Left lung (tissue), 10 donors: ENCODE results near the gene KCNE3. TPM values are rescaled to one million over a fixed set of nuclear protein-coding genes. Genes with fewer than 3 reads are reported as not detected.

Experiments
- ATAC-seq: fragments of 200-7000 bp; cut with Tn5 transposase; one replicate; pipeline ENCODE4 v1.9.1; 2020; ENCODE audit warnings: moderate library complexity
- DNase-seq, 4 donors: peaks; one replicate each; pipeline ENCODE4 v3.0.0-alpha.2; 2013 to 2020
- H3K27ac ChIP-seq, 2 donors: fragments of 200-600 bp; sonication (generic) in 1 of 2; one replicate each; pipeline versions ENCODE4 v1.5.0 to v1.8.0; 2020 to 2021
- H3K27me3 ChIP-seq, 2 donors: fragments of 200-600 bp; sonication (generic) in 1 of 2; one replicate each; pipeline versions ENCODE4 v1.5.0 to v1.8.0; 2020 to 2021
- H3K36me3 ChIP-seq, 2 donors: fragments of 200-600 bp; sonication (generic) in 1 of 2; one replicate each; pipeline versions ENCODE4 v1.5.0 to v1.8.0; 2020 to 2021
- H3K4me1 ChIP-seq, 2 donors: fragments of 200-600 bp; one replicate each; pipeline ENCODE4 v1.8.0; 2021
- H3K4me3 ChIP-seq, 2 donors: fragments of 200-600 bp; sonication (generic) in 1 of 2; one replicate each; pipeline versions ENCODE4 v1.5.0 to v1.8.0; 2020 to 2021; ENCODE audit warnings: mild to moderate bottlenecking in 1 of 2
- H3K9me3 ChIP-seq, 2 donors: fragments of 200-600 bp; sonication (generic) in 1 of 2; one replicate each; pipeline versions ENCODE4 v1.5.0 to v1.8.0; 2020 to 2021
- intact Hi-C, 2 donors: fragments of 100-400 bp; cut with DNase I; formaldehyde crosslinking; loops; one replicate each; pipeline versions ENCODE4 v1.11.2 to v1.14.2; 2022
- polyA plus RNA-seq, 6 donors: library from polyadenylated mRNA; unstranded; fragments of 120-200 nt; gene quantifications; one replicate each; pipeline ENCODE4 v1.2.1, GENCODE V29; 2013; ENCODE audit not compliant: insufficient read length in 6 of 6
- total RNA-seq, 2 donors: library from RNA; stranded (reverse); fragmentation: NEBNext Ultra II Directional; extraction: Animal tissue kit (Norgen Biotek cat#: 25700); gene quantifications; one replicate each; pipeline ENCODE4 v1.2.1, GENCODE V29; 2021
- TF ChIP-seq, protein P1 (sequence below), 2 donors: fragments of 200-600 bp; sonication (generic) in 1 of 2; IDR thresholded peaks; one replicate each; pipeline versions ENCODE4 v1.5.0 to v1.8.0; 2021; ENCODE audit warnings: antibody characterized with exemption in 2 of 2
- donor health status: DM: no; HTN: yes; CAD: no.
- donor health status: DM: no; HTN: no; CAD: no.

Gene KCNE3
- total and polyA plus RNA-seq, 8 donors, result 9.7 to 26.6 (median 13.3) TPM

DNA sequence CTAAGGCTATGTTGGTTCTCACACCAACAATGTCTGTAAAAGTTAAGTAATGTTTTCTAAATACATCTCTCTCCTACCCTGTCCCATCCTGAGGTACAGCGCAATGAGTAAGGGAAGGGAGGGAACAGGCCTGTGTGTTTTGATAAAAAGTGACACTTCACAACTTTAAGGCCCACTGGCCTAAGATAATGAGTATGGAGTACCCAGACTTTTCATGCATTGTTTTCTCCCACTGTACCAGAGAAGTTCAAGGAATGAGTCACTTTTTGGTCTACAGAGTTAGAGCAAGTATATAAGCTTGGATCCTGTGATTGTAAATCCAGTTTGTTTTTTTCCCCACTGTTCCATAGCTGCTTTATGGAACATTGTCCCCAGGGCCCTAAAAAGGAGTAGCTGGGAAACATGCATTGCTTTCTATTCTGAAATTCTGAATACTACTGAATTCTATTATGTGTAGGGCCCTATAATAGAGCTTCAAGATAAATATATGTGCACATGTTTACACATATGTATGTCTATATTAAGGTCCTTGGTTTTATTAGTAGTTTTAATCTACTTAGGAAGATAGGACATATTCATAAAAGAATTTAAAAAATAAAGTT is 29.8 kb downstream of the KCNE3 start:
- Histone ChIP-seq H3K36me3 (no peaks in the 10 kb centered on the region), H3K27me3 (no peaks in the 10 kb centered on the region), H3K27ac (no peak overlapping the region), H3K4me1 (no peaks in the 10 kb centered on the region), H3K9me3 (no peaks in the 10 kb centered on the region), H3K4me3 (no peak overlapping the region)
- TF ChIP-seq, protein P1, sequence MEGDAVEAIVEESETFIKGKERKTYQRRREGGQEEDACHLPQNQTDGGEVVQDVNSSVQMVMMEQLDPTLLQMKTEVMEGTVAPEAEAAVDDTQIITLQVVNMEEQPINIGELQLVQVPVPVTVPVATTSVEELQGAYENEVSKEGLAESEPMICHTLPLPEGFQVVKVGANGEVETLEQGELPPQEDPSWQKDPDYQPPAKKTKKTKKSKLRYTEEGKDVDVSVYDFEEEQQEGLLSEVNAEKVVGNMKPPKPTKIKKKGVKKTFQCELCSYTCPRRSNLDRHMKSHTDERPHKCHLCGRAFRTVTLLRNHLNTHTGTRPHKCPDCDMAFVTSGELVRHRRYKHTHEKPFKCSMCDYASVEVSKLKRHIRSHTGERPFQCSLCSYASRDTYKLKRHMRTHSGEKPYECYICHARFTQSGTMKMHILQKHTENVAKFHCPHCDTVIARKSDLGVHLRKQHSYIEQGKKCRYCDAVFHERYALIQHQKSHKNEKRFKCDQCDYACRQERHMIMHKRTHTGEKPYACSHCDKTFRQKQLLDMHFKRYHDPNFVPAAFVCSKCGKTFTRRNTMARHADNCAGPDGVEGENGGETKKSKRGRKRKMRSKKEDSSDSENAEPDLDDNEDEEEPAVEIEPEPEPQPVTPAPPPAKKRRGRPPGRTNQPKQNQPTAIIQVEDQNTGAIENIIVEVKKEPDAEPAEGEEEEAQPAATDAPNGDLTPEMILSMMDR (IDR thresholded peaks at IDR 0.05), result no peak
- no peak for ATAC-seq
- intact Hi-C loops, result no loop called here
- DNase-seq, result no peak

DNA sequence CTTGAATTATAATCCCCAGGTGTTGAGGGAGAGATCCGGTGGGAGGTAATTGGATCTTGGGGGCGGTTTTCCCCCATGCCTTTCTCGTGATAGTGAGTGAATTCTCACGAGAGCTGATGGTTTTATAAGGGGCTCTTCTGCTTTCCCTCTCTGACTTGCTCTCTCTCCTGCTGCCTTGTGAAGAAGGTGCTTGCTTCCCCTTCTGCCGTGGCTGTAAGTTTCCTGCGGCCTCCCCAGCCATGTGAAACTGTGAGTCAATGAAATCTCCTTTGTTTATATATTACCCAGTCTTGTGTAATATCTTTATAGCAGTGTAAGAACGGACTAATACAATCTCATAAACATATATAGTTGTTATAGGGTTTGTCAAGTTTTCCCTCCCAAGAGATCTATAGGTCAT is 32.8 kb downstream of the KCNE3 start:
- Histone ChIP-seq H3K4me3 (no peak overlapping the region), H3K9me3 (no peaks in the 10 kb centered on the region), H3K4me1 (no peaks in the 10 kb centered on the region), H3K27ac (no peak overlapping the region), H3K36me3 (no peaks in the 10 kb centered on the region), H3K27me3 (no peaks in the 10 kb centered on the region)
- no peak for DNase-seq
- intact Hi-C loops, result no loop called here
- no peak for ATAC-seq
- TF ChIP-seq, protein P1 (IDR thresholded peaks at IDR 0.05), result no peak

DNA sequence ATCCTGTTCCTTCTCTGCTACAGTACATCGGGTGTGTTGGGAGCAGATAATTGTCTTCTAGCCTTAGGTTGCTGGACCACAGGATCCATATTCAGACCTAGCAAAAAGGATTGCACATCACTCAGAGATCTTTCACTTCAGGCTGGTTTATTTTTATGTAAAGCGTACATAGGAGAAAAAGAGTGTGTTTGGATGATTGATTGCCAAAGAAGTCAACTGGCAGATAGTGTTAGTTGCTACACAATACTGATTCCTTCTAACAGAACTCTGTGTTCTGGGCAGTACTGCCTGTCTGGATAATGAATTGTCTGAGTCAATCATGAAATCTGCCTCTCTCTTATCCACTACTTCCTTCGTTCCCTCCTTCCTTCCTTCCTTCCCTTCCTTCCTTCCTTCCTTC is 38.1 kb downstream of the KCNE3 start:
- no peaks in the 10 kb centered on the region for H3K27me3 ChIP-seq
- no peaks in the 10 kb centered on the region for H3K4me1 ChIP-seq
- DNase-seq (no peak), ATAC-seq (no peak)
- TF ChIP-seq, protein P1 (IDR thresholded peaks at IDR 0.05), result no peak
- intact Hi-C loops, result no loop called here
- H3K4me3 ChIP-seq, result no peak overlapping the region
- H3K9me3 ChIP-seq, result peaks cover 0 to 7% of the 10 kb centered on the region in 2 donors
- no peaks in the 10 kb centered on the region for H3K36me3 ChIP-seq
- no peak overlapping the region for H3K27ac ChIP-seq

DNA sequence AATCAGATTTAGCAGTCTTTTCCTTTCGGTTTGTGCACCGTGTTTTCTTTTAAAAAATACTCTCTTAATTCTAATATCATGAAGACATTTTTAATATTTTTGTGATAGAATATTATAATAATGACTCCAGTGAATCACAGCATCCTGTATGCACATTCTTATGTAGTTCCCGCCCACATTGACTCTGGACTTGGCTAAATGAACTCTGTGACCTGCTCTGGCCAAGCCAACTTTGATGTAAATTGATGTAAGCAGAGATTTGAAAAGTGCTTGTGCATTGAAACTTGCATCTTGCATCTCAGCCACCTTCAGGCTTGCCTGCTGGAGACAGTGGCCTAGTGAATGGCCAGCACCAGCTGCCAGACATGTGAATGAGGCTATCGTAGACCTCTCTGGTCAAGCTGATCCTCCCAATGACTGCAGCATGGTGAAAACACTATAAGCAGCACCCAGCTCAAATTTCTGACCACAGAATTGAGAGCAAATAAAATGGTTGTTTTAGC is 39.9 kb downstream of the KCNE3 start:
- TF ChIP-seq, protein P1 (IDR thresholded peaks at IDR 0.05), result no peak
- ATAC-seq (no peak), DNase-seq (no peak)
- no peak overlapping the region for H3K4me3 ChIP-seq
- intact Hi-C loops, result no loop called here
- H3K36me3 ChIP-seq, result no peaks in the 10 kb centered on the region
- no peaks in the 10 kb centered on the region for H3K27me3 ChIP-seq
- peaks cover 0 to 7% of the 10 kb centered on the region in 2 donors for H3K9me3 ChIP-seq
- H3K4me1 ChIP-seq, result no peaks in the 10 kb centered on the region
- no peak overlapping the region for H3K27ac ChIP-seq

DNA sequence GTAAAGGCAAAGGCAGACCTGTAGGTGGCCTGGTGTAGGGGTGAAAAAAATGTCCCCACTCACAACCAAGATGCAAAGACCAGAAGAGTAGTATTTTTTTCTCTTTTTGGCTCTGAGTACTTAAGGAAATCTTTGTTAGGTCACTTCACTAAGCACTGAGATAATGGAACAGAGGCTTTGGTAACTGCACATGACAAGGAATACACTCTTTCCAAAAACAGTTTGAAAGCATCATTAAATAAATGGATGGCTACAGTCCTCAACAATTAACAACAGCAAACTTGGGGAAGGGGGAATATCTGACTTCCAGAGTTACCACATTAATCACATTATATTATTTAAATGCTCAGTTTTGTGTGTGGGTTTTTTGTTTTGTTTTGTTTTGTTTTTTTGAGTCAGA is 42.2 kb downstream of the KCNE3 start:
- Histone ChIP-seq H3K27me3 (no peaks in the 10 kb centered on the region), H3K4me3 (no peak overlapping the region), H3K9me3 (peaks cover 0 to 7% of the 10 kb centered on the region in 2 donors), H3K27ac (no peak overlapping the region), H3K36me3 (no peaks in the 10 kb centered on the region), H3K4me1 (no peaks in the 10 kb centered on the region)
- DNase-seq (no peak), ATAC-seq (no peak)
- TF ChIP-seq, protein P1 (IDR thresholded peaks at IDR 0.05), result no peak
- intact Hi-C loops, result no loop called here
